Fibroblast of the aortic adventitia (primary cell): ENCODE measurements around the gene NRG3. TPM values are rescaled to one million over a fixed set of nuclear protein-coding genes. Genes with fewer than 3 reads are reported as not detected.

ENCODE experiments used
- DNase-seq: peaks from one replicate; pipeline ENCODE4 v3.0.0-alpha.2; 2010; ENCODE audit warnings: low read depth
- H3K4me3 ChIP-seq: 2 replicates; pipeline ENCODE4 v1.5.1; 2011; ENCODE audit warnings: low read depth, mild to moderate bottlenecking, control low read depth, low read length, moderate library complexity
- CTCF ChIP-seq: IDR thresholded peaks from 2 replicates; pipeline ENCODE4 v1.5.1; 2011; ENCODE audit warnings: mild to moderate bottlenecking, low read length, control low read depth, inconsistent platforms; ENCODE audit not compliant: insufficient read depth
- total RNA-seq: library from RNA; depleted of rRNA; stranded (reverse); fragments of >200 nt; gene quantifications from 2 replicates; pipeline ENCODE4 v1.2.3, GENCODE V29; 2012; ENCODE audit warnings: low replicate concordance

Gene NRG3
- total RNA-seq, 1 donor, result not detected

DNA sequence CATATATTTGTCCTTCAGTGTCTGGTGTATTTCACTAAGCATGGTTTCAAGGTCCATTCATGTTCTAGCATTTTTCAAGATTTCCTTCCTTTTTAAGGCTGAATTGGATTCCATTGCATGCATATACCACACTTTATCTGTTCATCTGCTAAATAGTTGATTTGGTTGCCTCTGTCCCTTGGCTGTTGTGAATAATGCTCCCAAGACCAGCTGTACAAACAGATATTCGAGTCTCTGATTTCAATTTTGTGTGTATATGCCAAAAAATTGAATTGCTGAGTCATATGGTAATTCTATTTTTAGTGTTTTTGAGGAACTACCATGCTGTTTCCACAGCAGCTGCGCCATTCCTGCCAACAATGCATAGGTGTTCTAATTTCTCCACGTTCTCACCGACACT is 216.4 kb downstream of the NRG3 start:
- no peak for TF ChIP-seq CTCF
- no peak for DNase-seq
- H3K4me3 ChIP-seq, result no peak overlapping the region

- no peak for TF ChIP-seq CTCF
- no peak for DNase-seq
- H3K4me3 ChIP-seq, result no peak overlapping the region
These were observed 217.1 kb downstream of the NRG3 start for GRCh38 chr10:82092111-82092510.

GRCh38 chr10:82124713-82125112 is 249.7 kb downstream of the NRG3 start:
- no peak for TF ChIP-seq CTCF
- no peak overlapping the region for H3K4me3 ChIP-seq
- DNase-seq, result no peak

DNA sequence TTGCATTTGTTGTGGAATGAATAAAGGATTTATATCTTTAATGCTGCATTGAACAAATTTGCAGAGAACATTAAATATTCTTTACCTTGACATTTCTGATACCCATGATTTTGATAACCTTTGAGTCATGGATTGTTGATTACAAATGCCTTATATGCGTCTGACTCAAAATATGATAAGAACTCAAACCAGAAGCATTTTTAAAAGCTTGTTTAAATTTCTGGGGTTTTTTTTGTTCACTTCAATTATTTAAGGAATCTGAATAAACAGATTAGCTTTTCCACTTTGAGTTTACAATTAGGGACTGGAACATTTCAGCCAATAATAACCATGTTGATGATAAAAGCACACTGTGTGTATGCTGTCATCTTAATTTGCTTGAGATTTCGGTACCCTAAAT is 253.5 kb downstream of the NRG3 start:
- no peak for DNase-seq
- H3K4me3 ChIP-seq, result no peak overlapping the region
- no peak for TF ChIP-seq CTCF

DNA sequence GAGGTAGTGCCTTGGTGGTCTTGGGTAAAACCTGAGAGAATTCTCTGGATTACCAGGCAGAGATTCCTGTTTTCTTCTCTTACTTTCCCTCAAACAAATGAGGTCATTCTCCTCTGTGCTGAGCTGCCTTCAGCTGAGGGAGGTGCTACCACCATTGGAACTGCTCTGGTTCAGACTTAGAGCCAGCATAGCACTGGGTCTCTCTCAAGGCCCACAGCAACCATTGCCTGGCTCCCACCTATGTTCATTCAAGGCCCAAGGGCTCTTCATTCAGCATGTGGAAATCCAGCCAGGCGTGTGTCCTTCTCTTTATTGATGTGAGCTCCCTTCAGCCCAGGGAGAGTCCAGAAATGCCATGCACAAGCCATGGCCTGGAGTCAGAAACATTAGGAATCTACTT is 261.1 kb downstream of the NRG3 start:
- H3K4me3 ChIP-seq, result no peak overlapping the region
- DNase-seq, result no peak
- no peak for TF ChIP-seq CTCF

DNA sequence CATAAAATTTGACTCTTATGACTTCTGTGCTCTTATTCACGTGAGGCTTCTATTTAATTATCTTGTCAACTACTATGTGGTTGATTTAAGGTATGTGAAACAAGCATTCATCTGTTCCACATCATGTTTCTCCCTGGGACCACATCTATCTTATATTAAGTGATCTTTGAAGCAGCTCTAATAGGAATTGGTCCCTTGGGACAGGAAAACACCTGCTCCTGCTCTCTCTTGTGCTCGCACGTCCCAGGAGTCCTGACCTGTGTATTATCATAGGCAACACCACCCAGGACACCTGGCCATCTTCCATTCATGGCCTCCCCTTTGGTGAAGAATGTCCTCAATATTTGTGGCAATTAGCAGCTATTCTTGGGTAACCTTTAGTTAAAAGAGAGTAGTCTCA is 269.2 kb downstream of the NRG3 start:
- no peak overlapping the region for H3K4me3 ChIP-seq
- no peak for TF ChIP-seq CTCF

DNA sequence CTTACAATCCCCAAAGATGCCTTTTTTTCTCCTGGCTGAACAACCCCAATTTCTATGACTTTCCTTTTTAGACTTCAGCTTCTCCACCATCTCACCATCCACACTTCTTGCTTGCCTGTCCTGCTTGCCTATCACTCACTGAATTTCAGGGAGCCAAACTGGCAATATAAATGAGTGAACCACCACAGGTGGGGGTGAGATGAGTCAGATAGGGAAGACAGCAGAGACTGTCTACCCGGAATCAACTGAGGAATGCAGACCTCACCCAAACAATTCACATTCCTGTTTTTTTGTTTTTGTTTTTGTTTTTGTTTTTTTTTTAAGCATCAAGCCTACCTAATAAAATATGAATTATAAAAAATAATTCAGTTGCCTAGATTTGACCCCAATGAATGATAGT is 273.8 kb downstream of the NRG3 start:
- H3K4me3 ChIP-seq, result no peak overlapping the region
- no peak for DNase-seq
- TF ChIP-seq CTCF, result no peak

More for the DNA sequence above, 269.2 kb downstream of the NRG3 start:
- DNase-seq, result no peak
